ENCODE results near the gene ZNF337.

DNA sequence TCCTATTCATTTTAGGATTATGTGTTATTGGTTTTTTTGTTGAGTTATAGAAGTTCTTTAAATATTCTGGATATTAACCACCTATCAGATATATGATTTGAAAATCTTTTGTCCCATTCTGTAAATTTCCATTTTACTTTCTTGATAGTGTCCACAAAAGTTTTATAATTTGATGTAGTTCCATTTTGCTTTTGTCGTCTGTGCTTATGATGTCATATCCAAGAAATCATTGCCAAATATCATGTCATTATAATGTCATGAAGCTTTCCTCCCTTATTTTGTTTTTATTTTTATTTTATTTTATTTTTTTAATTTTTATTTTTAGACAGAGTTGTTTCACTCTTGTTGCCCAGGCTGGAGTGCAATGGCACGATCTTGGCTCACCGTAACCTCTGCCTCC, 51.8 kb downstream of the ZNF337 start:
- TF ChIP-seq, protein P1, sequence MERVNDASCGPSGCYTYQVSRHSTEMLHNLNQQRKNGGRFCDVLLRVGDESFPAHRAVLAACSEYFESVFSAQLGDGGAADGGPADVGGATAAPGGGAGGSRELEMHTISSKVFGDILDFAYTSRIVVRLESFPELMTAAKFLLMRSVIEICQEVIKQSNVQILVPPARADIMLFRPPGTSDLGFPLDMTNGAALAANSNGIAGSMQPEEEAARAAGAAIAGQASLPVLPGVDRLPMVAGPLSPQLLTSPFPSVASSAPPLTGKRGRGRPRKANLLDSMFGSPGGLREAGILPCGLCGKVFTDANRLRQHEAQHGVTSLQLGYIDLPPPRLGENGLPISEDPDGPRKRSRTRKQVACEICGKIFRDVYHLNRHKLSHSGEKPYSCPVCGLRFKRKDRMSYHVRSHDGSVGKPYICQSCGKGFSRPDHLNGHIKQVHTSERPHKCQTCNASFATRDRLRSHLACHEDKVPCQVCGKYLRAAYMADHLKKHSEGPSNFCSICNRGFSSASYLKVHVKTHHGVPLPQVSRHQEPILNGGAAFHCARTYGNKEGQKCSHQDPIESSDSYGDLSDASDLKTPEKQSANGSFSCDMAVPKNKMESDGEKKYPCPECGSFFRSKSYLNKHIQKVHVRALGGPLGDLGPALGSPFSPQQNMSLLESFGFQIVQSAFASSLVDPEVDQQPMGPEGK (CRISPR knock-in tag; IDR thresholded peaks at IDR 0.05) = no peak
- TF ChIP-seq, protein P2, sequence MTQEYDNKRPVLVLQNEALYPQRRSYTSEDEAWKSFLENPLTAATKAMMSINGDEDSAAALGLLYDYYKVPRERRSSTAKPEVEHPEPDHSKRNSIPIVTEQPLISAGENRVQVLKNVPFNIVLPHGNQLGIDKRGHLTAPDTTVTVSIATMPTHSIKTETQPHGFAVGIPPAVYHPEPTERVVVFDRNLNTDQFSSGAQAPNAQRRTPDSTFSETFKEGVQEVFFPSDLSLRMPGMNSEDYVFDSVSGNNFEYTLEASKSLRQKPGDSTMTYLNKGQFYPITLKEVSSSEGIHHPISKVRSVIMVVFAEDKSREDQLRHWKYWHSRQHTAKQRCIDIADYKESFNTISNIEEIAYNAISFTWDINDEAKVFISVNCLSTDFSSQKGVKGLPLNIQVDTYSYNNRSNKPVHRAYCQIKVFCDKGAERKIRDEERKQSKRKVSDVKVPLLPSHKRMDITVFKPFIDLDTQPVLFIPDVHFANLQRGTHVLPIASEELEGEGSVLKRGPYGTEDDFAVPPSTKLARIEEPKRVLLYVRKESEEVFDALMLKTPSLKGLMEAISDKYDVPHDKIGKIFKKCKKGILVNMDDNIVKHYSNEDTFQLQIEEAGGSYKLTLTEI (CRISPR knock-in tag; conservative IDR thresholded peaks at IDR 0.05) = no peak
- TF ChIP-seq, protein P3, sequence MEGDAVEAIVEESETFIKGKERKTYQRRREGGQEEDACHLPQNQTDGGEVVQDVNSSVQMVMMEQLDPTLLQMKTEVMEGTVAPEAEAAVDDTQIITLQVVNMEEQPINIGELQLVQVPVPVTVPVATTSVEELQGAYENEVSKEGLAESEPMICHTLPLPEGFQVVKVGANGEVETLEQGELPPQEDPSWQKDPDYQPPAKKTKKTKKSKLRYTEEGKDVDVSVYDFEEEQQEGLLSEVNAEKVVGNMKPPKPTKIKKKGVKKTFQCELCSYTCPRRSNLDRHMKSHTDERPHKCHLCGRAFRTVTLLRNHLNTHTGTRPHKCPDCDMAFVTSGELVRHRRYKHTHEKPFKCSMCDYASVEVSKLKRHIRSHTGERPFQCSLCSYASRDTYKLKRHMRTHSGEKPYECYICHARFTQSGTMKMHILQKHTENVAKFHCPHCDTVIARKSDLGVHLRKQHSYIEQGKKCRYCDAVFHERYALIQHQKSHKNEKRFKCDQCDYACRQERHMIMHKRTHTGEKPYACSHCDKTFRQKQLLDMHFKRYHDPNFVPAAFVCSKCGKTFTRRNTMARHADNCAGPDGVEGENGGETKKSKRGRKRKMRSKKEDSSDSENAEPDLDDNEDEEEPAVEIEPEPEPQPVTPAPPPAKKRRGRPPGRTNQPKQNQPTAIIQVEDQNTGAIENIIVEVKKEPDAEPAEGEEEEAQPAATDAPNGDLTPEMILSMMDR (CRISPR knock-in tag; IDR thresholded peaks at IDR 0.05) = no peak
- TF ChIP-seq PHF20 (CRISPR knock-in tag; IDR thresholded peaks at IDR 0.05) (no peak), ZNF883 (CRISPR knock-in tag; IDR thresholded peaks at IDR 0.05; ENCODE audit: not compliant biosample characterization) (no peak), TAF15 (IDR thresholded peaks at IDR 0.05; ENCODE audit: low read depth, low read length, poor library complexity, severe bottlenecking) (no peak), EP300 (IDR thresholded peaks at IDR 0.05; ENCODE audit: low read depth in 2 of 2, low read length in 2 of 2) (no peak), EP300 (CRISPR knock-in tag; IDR thresholded peaks at IDR 0.05; ENCODE audit: borderline replicate concordance) (no peak), MATR3 (CRISPR knock-in tag; IDR thresholded peaks at IDR 0.05) (no peak)
- TF ChIP-seq, protein P4, sequence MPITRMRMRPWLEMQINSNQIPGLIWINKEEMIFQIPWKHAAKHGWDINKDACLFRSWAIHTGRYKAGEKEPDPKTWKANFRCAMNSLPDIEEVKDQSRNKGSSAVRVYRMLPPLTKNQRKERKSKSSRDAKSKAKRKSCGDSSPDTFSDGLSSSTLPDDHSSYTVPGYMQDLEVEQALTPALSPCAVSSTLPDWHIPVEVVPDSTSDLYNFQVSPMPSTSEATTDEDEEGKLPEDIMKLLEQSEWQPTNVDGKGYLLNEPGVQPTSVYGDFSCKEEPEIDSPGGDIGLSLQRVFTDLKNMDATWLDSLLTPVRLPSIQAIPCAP (CRISPR knock-in tag; IDR thresholded peaks at IDR 0.05; ENCODE audit: low read depth) = no peak
- TF ChIP-seq, protein P5, sequence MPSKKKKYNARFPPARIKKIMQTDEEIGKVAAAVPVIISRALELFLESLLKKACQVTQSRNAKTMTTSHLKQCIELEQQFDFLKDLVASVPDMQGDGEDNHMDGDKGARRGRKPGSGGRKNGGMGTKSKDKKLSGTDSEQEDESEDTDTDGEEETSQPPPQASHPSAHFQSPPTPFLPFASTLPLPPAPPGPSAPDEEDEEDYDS (CRISPR knock-in tag; IDR thresholded peaks at IDR 0.05) = no peak
